Left renal cortex interstitium (tissue), 4 donors: ENCODE results near the gene TBC1D16. TPM values are rescaled to one million over a fixed set of nuclear protein-coding genes. Genes with fewer than 3 reads are reported as not detected.

Source experiments
- DNase-seq, 4 donors: peaks; one replicate each; pipeline ENCODE4 v3.0.0-alpha.2; 2013; ENCODE audit warnings: low read depth in 4 of 4, low spot score in 2 of 4, missing footprints in 1 of 4
- polyA plus RNA-seq, 4 donors: library from polyadenylated mRNA; unstranded; fragments of 120-200 nt; gene quantifications; one replicate each; pipeline ENCODE4 v1.2.1, GENCODE V29; 2013; ENCODE audit not compliant: insufficient read length in 4 of 4

Gene TBC1D16
- polyA plus RNA-seq, 4 donors: 28.0 to 37.1 (median 33.9) TPM

DNA sequence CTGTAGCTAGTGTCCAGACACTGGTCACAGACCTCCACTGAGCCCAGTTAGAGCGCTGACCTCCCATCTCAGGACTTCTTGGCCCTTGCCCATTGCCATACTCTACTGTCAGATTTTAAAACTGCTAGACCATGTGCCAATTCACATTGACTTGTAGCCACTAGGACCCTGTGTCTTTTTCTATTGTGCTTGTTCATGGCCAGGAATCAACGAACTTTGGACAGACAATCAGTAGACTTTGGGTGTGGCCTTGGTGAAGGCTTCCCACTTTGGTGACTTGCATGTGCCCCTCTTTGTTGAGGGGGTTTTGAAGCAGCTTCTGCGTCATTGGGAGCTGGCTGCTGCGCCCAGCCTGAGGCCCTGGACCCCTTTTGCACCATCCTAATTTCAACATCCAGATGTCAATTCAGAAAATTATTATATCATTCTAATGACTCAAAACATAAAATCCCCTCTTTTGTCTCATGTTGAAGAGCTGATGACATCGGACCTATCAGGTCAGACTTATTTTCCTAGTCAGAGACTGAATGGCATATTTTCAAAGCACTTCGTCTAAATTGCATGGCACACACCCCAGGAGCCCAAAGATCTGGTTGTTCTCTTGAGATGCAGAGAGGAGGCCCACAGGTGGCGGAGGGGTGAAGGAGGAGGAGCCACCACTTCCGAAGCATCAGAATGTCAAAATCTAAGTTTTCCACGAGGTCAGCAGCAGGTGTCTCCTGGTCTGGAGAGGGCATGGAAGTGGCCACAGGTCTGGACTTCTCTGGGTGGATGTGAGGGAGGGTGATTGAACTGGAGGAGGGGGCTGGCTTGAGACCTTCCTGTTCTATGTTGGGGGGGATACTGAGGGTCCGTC, 103.0 kb downstream of the TBC1D16 start:
- DNase-seq: no peak

DNA sequence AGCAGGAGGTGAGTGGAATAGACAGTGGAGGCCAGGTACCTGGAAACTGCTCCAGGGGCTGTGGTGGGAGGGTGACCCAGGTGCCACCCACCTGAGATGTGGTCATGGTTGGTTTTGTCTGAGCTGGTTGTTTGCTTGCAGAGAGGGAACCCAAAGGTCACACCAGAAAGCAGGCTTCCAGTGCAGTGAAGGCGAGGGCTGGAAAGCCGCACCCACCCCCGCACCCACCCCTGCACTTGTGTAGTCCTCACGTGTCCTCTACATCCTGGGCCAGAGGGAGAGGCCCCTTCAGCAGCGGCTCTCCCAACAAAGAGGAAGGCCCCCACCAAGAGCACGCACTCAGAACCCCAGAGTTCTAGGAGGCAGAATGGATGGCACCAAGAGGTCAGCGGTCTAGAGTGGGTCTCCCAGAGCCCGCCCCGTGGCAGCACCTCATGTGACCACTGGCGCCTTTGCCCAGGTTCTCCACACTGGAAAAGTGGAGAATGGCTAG, 103.8 kb downstream of the TBC1D16 start:
- no peak for DNase-seq

DNA sequence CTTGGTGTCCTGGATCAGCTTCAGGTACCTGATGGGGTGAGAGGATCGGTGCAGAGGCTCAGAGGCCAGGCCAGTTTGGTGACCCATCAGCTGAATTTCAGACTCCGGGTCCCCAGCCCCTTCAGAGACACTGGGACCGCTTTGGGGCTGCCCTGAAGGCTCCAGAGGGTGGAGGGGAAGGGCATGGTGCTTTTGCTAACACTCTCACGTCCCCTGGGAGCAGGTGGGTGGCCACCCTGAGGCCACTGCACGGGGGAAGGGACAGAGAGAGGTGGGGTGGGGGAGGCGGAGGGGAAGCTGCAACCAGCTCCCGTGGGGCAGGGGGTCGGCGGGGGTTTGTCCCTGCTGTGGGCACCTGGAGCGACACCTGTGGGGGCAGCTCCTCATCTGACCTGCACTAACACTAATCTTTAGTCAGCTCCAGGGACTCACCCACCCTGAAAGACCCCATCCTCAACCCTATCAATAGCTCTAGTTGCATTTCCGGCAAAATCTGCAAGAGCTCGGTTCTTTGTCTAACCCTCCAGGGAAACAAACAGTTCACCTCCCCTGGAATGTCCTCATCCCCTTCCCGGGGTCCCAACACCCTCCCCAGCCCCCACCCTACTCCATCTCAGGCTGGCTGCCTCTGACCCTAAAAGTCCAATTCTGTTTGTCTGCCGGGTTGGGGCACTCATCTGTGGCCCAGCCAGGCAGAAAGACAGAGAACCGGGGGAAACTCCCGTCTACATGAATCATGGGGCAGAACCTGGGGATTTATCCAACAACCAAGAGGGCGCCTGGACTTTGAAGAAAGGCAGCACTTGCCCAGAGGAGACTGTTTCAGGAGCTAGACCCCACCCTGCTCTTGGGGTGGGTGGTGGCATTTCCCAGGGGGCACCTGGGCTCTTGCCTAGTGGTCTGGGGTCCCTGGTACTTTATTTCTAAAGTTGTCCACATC, 104.5 kb downstream of the TBC1D16 start:
- no peak for DNase-seq

DNA sequence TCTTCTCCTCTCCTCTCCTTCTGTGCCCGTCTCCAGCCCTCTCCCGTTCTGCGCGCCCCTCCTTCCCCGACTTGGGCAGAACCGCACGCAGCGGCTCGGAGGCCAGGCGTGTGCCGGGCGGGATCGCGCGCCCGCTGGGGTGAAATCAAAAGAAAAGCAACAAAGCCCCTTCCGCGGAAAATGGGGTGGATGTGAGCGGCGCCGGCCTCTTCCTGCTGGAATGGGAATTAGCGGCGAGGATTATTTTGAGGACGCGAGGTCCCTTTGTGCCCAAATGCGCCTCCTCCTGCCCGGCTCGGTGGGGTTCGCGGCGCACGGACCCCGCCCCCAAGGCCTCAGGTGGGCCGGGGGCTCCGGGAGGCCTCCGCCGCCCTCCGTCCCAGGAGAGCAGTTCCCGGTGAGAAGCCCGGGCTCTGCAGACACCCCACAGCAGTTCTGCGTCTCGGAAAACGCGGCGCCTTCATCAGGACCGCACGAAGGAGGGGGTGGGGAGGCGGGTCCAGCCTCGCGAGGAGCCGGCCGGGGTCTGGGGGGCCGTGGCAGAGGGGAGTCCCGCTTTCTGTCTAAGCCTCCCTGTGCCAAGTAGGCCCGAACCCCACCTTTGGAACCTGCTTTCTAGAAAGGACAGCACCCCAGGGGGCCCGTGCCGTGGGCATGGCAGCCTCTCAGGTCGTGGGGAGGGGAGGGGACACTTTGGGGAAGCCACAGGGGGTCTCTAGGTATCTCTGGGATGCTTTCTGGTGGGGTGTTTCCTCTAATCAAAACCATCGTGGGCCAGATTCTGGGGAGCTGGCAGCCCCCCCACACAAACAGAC, 105.4 kb downstream of the TBC1D16 start:
- no peak for DNase-seq

DNA sequence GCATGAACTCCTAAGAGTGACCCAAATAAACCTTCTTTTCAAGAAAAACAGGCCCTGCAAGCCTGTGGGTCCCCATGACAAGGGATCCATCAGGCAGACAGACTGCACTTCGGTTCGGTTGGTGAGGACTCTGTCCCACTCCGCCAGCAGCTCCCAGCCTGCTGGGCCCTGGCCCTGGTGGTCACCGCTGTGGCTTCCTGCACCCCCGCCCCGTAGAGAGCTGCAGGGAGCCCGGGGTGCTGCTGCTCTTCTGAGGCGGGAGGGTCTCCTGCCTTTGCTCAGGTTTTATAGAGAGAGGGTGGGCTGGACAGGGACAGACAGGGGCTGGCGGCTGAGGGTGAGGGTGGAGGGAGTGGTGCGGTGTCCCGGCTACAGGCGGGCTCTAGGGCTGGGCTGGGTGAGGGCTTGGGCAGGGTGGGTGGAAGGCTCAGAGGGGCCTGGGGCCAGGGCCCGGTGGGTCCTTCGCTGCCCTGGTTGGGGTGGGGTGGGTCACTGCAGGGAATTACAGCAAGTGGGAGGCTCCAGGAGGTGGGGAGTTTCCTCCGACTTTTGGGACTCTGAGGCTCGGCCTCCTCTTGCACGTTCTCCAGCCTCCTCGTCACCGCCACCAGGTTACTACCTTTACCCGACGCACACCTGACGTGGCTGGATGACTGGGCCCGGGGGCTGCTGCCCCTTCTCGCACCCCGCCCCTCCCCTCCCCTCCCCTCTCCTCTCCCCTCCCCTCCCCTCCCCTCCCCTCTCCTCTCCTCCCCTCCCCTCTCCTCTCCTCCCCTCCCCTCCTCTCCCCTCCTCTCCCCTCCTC, 106.2 kb downstream of the TBC1D16 start:
- no peak for DNase-seq

DNA sequence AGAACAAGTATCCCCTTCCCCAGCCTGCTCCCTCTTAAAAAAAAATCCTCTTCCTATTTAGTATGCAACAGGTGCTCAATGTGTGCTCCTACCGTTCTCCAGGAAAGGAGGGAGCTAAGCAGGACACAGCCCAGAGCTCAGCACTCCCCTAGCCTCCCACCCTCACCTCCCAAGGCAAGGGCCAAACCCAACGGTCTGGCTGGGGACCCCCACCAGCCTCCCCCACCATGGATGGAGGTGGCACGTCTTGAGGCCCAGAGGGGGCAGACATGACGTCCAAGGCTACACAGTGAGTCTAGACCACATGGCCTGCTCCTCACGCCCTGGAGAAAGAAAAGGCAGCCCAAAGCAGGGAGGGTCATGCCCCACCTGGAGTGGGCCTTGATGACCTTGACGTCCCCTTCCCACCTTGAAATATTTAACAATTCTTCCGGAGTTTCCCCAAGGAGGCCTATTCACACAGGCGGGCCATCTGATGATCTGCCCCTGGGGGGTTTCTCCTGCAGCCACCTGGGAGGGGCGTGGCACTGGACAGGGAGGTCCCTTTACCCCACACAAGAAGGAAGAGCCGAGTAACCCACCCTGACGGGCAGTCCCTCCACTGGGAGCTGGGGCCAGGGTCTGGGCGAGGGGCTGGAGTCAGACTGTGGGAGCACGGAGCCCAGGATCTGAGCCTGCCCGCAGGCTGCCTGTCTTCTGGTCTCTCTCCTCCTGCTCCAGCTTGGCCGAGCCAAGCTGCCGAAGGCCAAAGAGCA, 107.0 kb downstream of the TBC1D16 start:
- no peak for DNase-seq

DNA sequence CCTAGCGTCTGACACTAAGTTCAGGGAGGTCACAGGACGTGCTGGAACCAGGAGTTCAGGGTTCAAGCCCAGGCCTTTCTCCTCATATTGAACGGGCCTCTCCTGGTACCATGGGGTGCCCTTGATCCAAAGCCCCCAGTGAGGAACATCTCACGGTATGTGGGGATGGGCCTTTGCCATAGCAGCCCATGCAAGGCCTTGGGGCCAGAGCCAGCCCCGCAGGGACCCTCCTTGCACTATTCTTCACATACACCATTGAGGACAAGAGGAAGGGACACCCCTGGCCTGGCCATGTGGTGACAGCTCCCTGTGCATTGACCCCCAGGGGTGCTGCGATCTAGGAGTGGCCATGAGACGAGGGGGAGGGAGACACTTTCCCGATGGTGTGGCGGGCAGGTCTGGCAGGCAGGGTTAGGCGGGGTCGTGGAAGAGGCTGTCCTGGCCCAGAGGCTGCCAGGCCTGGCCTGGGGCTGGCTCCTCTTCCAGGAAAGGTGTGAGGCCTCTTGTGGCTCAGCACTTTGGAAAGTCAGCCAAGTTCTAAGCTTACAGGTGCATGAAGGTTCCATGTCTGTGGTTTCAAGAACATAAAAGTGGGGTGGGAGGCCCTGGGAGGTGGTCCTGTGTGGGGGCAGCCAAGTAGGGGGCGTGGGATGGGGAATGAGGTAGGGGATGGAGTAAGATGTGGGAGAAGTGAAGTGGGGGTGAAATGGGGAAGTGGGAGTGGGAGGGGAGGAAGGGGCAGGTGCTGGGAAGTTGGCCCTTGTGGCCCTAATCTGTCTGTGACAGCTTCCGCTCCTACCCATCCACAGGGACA, 107.8 kb downstream of the TBC1D16 start:
- no peak for DNase-seq

DNA sequence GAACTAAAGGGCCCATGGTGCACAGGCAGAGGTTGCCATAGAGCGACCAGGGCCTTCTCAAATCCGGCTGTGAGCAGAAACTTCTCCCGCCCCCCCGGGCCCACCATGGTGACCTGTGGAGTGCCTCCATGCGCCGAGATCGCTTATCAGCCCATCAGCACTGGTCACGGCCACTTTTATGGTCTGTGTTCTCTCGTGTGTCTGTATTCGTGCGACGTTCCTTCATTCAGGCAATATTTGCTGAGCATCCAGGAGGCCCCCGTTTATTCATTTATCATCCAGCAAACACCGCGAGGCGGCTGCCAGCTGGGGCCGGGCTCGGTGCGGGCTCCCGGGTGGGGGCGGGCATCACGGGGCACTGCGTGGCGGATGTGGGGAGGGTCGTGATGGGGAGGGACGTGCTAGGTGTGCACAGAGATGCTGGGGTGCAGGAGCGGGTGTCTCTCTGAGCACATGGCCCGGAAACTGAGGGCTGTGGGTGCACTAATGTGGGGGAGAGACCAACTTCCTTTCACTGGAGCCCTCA, 108.5 kb downstream of the TBC1D16 start:
- DNase-seq: no peak

DNA sequence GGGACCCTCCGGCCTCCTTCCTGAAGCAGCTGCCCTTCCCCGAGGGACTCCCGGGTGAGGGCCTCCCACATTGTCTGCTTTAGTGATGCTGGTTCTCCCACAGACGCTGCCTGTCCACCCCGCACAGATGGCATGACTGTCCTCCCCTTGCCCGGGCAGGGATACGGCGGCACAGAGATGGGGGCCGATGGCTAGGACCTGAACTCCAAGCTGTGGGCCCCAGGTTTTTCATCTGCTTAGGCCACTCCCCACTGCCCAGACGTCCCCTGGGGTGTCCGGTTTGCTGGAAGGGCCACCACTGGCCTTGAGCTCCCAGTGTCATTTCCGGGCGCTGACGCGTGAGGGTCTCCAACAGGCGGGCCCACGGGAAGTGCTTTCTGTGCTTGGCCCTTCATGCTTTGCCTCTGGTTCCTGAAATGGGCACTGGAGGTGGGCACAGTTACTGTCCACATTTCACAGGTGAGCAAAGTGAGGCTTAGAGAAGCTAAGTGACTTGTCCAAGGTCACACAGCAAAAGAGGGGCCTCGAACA, 109.0 kb downstream of the TBC1D16 start:
- DNase-seq: no peak

DNA sequence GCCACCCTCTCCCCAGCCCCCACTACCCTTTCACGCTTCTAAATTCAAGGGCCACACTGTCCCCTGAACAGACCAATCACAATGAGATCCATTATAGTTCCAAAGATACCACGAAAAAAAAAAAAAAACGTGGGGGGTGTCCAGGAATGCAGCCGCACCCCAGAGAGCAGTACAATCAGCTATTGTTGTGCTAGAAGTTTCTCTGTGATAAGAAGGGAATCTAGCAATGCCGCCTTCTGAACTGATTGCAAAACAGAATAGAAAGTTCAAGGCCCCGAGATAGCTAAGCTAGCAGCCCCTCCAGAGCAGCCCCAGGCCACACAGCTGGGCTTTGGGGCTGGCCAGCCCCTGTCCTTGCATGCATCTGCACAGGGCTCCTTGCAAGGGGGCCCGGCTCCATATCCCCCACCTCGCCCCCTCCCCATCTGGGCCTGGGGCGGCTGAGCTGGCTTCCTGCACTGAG, 109.5 kb downstream of the TBC1D16 start:
- DNase-seq: no peak

DNA sequence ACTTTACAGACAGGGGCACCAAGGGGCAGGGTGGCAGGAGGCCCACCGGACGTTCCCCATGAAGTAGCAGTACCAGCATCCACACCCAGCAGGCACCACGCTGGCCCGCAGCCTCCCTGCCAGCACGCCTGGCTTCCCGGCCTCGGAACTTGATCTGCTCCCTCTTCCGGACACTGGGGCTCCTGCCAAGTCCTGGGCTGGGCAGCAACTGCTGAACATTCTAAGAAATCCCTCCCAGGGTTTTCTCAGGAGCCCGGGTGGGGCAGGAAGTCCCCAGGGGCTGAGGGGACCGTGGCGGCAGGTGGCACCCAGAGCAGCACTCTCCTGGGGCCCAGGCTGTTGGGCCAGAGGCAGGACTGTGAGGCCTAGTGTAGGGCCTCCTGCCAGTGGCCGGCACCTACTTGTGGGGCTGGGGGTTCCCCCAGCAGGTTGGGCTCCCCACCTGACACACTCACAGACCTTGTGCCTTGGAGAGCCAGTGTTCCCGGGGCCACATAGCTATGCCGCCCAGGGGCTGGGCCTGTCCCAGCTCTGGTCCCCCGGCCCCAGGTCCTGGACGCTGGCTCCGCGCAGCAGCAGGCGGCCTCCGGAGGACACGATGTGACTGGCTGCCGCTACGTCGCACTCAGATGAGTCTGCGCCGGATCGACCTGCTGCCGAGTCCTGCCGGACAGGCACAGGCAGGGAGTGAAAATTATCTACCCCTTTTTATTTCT, 110.3 kb downstream of the TBC1D16 start:
- no peak for DNase-seq

DNA sequence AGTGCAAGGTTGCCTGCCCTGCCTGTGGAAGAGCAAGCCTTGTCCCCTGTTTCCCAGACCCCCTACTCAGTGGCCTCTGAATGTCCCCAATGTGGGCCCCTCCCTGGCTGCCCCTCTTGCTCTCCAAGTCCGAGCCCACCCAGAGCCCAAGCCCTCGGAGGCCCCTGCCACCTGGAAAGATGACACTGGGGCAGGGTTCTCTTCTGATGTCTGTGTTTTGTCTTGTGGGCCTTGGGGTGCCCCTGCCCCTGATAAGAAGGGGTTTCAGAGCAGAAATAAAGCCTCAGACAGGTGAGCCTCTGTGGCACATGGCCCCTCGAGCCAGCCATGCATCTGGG, 111.1 kb downstream of the TBC1D16 start:
- no peak for DNase-seq

DNA sequence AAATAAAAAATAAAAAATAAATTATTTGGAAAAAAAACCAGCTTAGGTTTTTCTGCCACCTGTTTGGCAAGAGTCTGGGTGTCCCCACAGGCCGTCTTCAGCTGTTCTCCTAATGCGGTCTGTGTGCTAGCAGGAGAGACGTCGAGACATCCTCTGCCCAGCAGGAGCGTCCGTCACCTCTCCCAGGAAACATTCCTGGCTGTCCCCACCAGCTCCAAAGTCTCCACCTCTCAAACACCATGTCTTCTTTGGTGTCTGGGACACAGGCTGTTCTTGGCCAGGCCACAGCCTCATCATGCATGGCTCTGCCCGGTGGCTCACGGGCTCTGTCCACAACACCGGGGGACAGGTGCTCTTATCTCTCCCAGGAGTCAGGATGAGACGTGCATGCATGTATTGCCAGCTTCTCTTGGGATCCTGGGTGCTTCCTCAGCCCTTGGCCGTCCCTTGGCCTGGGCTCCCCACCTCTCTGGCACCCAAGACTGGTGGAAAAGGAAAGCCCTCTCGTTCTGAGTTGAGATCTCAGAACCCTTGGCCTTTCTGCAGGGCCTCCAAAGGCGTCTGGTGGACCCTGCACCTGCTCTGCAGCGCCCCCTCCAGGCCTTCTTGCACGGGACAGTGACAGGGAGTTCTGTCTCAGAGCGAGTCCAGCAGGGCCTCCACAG, 111.6 kb downstream of the TBC1D16 start:
- DNase-seq: no peak

DNA sequence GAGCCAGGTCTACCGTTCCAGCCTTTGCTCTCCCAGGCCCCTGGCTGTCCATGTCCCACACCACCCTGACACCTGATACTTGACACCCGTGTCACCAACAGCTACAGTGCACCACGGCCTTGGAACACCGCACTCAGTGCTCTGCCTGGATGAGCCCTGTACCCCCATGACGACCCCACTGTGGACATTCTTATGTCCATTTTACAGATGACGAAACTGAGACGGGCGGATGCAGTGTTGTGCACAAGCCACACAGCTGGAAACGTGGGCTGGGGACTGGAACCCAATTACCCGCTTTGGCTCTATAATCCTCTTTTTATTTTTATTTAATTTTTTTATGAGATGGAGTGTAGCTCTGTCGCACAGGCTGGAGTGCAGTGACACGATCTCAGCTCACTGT, 112.9 kb downstream of the TBC1D16 start:
- DNase-seq: no peak

DNA sequence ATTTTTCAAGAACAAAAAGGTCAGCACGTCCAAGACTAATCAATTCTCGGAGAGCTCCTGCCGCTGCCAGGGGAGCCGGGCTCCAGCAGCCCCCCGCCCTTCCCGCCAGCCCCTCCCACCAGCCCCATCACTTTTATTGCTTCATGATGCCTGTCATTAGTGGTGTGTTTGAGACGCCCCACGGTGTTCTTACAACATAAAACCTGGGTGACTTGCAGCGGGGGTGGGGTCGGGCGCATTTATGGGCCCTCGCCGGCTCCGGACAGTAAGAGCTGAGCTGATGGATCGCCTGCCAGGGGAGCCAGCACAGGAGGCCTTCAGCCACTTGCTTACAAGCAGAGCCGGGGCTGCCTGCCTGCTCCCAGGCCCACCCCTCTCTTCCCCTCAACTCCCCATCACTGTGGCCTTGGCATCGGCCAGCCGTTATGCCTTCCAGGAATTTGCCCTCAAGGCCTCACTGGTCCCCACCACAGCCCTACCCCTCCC, 113.5 kb downstream of the TBC1D16 start:
- no peak for DNase-seq

DNA sequence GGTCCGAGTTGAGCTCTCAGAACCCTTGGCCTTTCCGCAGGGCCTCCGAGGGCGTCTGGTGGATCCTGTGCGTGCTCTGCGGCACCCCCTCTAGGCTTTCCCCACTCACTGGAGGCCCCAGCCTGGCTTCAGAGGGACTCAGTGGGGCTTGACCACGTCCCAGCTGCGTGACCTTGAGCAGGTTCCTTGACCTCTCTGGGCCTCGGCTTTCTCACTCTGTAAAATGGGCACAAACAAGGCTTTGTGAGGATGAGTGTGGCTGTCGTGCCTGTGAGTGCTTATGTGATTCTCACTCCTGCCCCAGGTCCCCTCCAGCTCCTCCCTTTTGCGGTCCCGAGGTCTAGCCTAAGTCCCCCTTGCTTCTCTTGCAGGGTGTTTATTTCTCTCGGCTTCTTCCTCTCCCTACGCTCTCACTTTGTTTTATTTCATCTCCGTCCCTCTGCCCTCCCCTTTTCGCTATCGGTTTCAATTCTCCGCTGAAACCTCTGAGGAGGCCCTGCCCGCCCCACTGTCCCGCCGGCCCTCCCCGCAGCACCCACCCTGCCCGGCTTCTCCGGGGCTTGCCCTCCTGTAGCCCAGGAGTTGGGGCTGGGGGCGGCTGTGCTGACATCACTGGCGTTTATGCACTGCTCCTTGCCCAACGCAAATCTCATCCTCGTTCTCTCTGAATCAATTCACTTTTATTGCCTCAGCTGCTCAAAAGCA, 114.1 kb downstream of the TBC1D16 start:
- DNase-seq: no peak
